ENCODE results near the gene DOCK2. TPM values are rescaled to one million over a fixed set of nuclear protein-coding genes. Genes with fewer than 3 reads are reported as not detected.
A peak's percentile ranks its signal among the peaks of the same experiment; 100 is the strongest.

Gene DOCK2
- total and polyA plus RNA-seq, 2 of the 8 experiments (the other 6 are each of a cell fraction or from before 2014, with no cell fraction given) = 3.9 to 5.7 TPM

GRCh38 chr5:169805527-169805934 lies 168.5 kb downstream of the DOCK2 start:
- Histone ChIP-seq H3K14ac (ENCODE audit: insufficient read length) (no peak overlapping the region), H2AK5ac (ENCODE audit: low read depth, low read length) (no peak overlapping the region), H2BK5ac (ENCODE audit: low read depth, low read length) (no peak overlapping the region), H3K79me1 (ENCODE audit: low read depth, low read length) (no peaks in the 10 kb centered on the region), H2BK20ac (ENCODE audit: low read length) (0 out of 2 replicates have a peak overlapping the region, but pooled peaks have one; percentile 1), H4K20me1 (replicated peaks in 1 of 2; ENCODE audit: control insufficient read depth in 1 of 2, insufficient read depth in 2 of 2, low read length in 2 of 2) (no peaks in the 10 kb centered on the region), H2AFZ (ENCODE audit: low read length) (no peak overlapping the region), H3K79me2 (ENCODE audit: control insufficient read depth in 1 of 2, insufficient read depth in 2 of 2, low read length in 2 of 2) (no peaks in the 10 kb centered on the region), H2BK15ac (ENCODE audit: low read length) (no peak overlapping the region), H3K23me2 (ENCODE audit: low read depth, low read length) (no peaks in the 10 kb centered on the region; the same call in 1 of the 2 replicates), H4K5ac (ENCODE audit: insufficient read length, low read depth, low read length) (no peak overlapping the region), H3K36me3 (ENCODE audit: control insufficient read depth in 2 of 4, insufficient read depth in 4 of 4, low read length in 3 of 4) (no peaks in the 10 kb centered on the region), H3K27me3 (replicated peaks in 1 of 4; ENCODE audit: control insufficient read depth in 3 of 4, extremely low read depth in 1 of 4, insufficient read depth in 3 of 4, low read length in 3 of 4) (peaks cover 0 to 2% (median 0%) of the 10 kb centered on the region in 4 experiments; a peak in 1 of 7 replicates), H3K4me2 (ENCODE audit: insufficient read depth in 1 of 2, low read depth in 2 of 2, low read length in 2 of 2) (no peak overlapping the region), H2BK120ac (replicated peaks; ENCODE audit: low read depth, low read length) (peak overlapping the region; percentile 54), H3K4ac (replicated peaks; ENCODE audit: insufficient read length, low read depth, low read length) (peak overlapping the region; percentile 57), H4K8ac (ENCODE audit: extremely low read depth, insufficient read depth, low read length) (no peak overlapping the region), H3K4me1 (replicated peaks in 1 of 4; ENCODE audit: control insufficient read depth in 3 of 4, insufficient read depth in 4 of 4, low read length in 3 of 4) (peaks cover 0 to 20% (median 14%) of the 10 kb centered on the region in 4 experiments; a peak in 6 of 7 replicates), H2BK12ac (ENCODE audit: low read depth, low read length) (no peak overlapping the region), H3K4me3 (ENCODE audit: extremely low read depth in 1 of 4, insufficient read depth in 2 of 4, low read depth in 3 of 4, low read length in 4 of 4) (no peak overlapping the region), H3K56ac (replicated peaks; ENCODE audit: insufficient read length, low read depth, low read length) (no peak overlapping the region), H3K23ac (ENCODE audit: insufficient read length) (no peak overlapping the region), H4K91ac (replicated peaks; ENCODE audit: insufficient read length, low read length) (no peak overlapping the region), H3K9me3 (ENCODE audit: insufficient read depth in 2 of 2, low read depth in 1 of 2, low read length in 1 of 2) (no peaks in the 10 kb centered on the region), H3K18ac (ENCODE audit: extremely low read depth, low read length) (0 out of 2 replicates have a peak overlapping the region, but pooled peaks have one; percentile 6), H3K27ac (ENCODE audit: low read depth, low read length) (no peak overlapping the region), H3K9ac (replicated peaks in 1 of 4; ENCODE audit: extremely low read depth in 1 of 4, low read depth in 3 of 4, low read length in 3 of 4) (no peak overlapping the region)
- TF ChIP-seq, protein P1, sequence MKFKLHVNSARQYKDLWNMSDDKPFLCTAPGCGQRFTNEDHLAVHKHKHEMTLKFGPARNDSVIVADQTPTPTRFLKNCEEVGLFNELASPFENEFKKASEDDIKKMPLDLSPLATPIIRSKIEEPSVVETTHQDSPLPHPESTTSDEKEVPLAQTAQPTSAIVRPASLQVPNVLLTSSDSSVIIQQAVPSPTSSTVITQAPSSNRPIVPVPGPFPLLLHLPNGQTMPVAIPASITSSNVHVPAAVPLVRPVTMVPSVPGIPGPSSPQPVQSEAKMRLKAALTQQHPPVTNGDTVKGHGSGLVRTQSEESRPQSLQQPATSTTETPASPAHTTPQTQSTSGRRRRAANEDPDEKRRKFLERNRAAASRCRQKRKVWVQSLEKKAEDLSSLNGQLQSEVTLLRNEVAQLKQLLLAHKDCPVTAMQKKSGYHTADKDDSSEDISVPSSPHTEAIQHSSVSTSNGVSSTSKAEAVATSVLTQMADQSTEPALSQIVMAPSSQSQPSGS (IDR thresholded peaks at IDR 0.05; ENCODE audit: low read length) = no peak
- TF ChIP-seq TEAD4 (IDR thresholded peaks at IDR 0.05; ENCODE audit: low read depth, low read length) (no peak), EZH2 (IDR thresholded peaks at IDR 0.05; ENCODE audit: low read depth, low read length, severe bottlenecking) (no peak), SRF (IDR thresholded peaks at IDR 0.05; ENCODE audit: low read depth, low read length) (no peak), CBX8 (IDR thresholded peaks at IDR 0.05; ENCODE audit: borderline replicate concordance, low read depth, low read length) (no peak), SIX5 (IDR thresholded peaks at IDR 0.05; ENCODE audit: low read depth, low read length) (no peak), KDM1A (IDR thresholded peaks at IDR 0.05; ENCODE audit: borderline replicate concordance, low read length) (no peak)
- WGBS, 2 experiments (ENCODE audit: extremely low coverage in 1 of 2, insufficient coverage in 1 of 2, insufficient read length in 1 of 2, insufficient replicate concordance in 2 of 2, low coverage in 1 of 2, low lambda C conversion rate in 2 of 2, missing lambda C conversion rate in 1 of 2) = 93% methylated on average over 5 of the region's 5 CpGs; no CpG with 5 or more reads in 1 of the 2 experiments
- no peak for FAIRE-seq
- CTCF ChIA-PET (ENCODE audit: partially characterized antibody) = interaction anchor here (0.6 to 2.6 kb wide), 6 partner anchors 14 to 277 kb away, joined by 3 to 8 read pairs (median 3); partner anchors contain the start of gene INSYN2B
- no peak for DNase-seq (ENCODE audit: low read depth in 1 of 2, low spot score in 2 of 2)
- POLR2A ChIA-PET (ENCODE audit: partially characterized antibody) = no interaction called here
